ENCODE results near the gene TWIST2.

The TWIST2 gene

GRCh38 chr2:238925281-238925680, 77.4 kb downstream of the TWIST2 start:
- Histone ChIP-seq H3K36me3 (replicated peaks; ENCODE audit: insufficient read depth, low read length) (no peaks in the 10 kb centered on the region), H3K4me2 (ENCODE audit: low read depth, low read length) (no peak overlapping the region), H3K9ac (ENCODE audit: low read length) (no peak overlapping the region), H3K27me3 (replicated peaks; ENCODE audit: insufficient read depth, low read length) (peaks cover 44% of the 10 kb centered on the region), H3K4me1 (ENCODE audit: low read length) (no peaks in the 10 kb centered on the region), H3K4me3 (ENCODE audit: low read length) (no peak overlapping the region), H3K79me2 (ENCODE audit: low read length) (no peaks in the 10 kb centered on the region), H4K20me1 (ENCODE audit: insufficient read depth, low read length) (no peaks in the 10 kb centered on the region), H3F3A (ENCODE audit: insufficient read depth, low read length) (no peaks in the 10 kb centered on the region), H3K27ac (ENCODE audit: low read length) (no peak overlapping the region), H2AFZ (ENCODE audit: low read length) (no peak overlapping the region), H3K9me3 (replicated peaks; ENCODE audit: insufficient read depth, low read length) (no peaks in the 10 kb centered on the region), H3K9me2 (replicated peaks; ENCODE audit: insufficient read depth, low read length) (no peaks in the 10 kb centered on the region)
- TF ChIP-seq, protein P1, sequence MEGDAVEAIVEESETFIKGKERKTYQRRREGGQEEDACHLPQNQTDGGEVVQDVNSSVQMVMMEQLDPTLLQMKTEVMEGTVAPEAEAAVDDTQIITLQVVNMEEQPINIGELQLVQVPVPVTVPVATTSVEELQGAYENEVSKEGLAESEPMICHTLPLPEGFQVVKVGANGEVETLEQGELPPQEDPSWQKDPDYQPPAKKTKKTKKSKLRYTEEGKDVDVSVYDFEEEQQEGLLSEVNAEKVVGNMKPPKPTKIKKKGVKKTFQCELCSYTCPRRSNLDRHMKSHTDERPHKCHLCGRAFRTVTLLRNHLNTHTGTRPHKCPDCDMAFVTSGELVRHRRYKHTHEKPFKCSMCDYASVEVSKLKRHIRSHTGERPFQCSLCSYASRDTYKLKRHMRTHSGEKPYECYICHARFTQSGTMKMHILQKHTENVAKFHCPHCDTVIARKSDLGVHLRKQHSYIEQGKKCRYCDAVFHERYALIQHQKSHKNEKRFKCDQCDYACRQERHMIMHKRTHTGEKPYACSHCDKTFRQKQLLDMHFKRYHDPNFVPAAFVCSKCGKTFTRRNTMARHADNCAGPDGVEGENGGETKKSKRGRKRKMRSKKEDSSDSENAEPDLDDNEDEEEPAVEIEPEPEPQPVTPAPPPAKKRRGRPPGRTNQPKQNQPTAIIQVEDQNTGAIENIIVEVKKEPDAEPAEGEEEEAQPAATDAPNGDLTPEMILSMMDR (IDR thresholded peaks at IDR 0.05; ENCODE audit: low read length) = no peak
- TF ChIP-seq EZH2 (optimal IDR thresholded peaks at IDR 0.05; ENCODE audit: low read depth, low read length) (no peak), EZH2phosphoT487 (IDR thresholded peaks at IDR 0.05; ENCODE audit: low read length) (no peak)
- DNase-seq = no peak

DNA sequence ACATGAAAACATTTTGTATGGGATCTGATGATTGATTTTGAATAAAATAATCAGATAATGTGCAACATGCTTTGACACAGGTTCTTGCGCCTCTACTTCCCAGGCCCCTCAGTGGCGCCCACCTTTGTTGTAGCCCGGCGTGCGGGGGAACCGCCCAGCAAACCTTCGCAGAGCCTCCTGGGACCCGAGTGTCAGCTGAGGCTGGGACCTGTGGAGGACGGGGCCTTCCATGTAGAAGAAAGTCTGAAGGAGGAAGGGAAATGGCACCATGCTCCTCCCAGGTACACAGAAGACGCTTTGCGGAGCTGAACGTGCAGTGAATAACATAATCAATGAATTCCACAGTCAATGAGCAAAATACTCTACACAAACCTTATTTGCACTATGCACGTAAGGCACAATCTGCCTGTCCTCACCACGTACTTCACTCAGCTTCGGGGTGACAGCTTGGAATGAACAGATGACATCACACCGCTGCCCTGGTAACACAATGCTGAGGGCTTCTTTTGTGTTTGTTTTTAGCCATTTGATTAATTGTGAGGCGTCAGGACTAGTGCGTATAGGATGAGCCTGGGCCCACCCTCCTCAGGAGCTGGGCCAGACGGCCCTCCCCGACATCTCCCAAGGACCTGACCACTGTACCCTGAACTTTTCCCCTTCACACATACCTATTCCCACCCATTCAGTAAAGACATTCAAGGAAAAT, 78.1 kb downstream of the TWIST2 start:
- H3K79me2 ChIP-seq (ENCODE audit: low read length) = no peaks in the 10 kb centered on the region
- H4K20me1 ChIP-seq (ENCODE audit: insufficient read depth, low read length) = no peaks in the 10 kb centered on the region
- no peak overlapping the region for H3K9ac ChIP-seq (ENCODE audit: low read length)
- H3K27ac ChIP-seq (ENCODE audit: low read length) = no peak overlapping the region
- no peak for DNase-seq
- no peaks in the 10 kb centered on the region for H3K4me1 ChIP-seq (ENCODE audit: low read length)
- H3K27me3 ChIP-seq (replicated peaks; ENCODE audit: insufficient read depth, low read length) = peaks cover 44% of the 10 kb centered on the region
- no peak overlapping the region for H3K4me2 ChIP-seq (ENCODE audit: low read depth, low read length)
- no peaks in the 10 kb centered on the region for H3K9me2 ChIP-seq (replicated peaks; ENCODE audit: insufficient read depth, low read length)
- H3F3A ChIP-seq (ENCODE audit: insufficient read depth, low read length) = no peaks in the 10 kb centered on the region
- H2AFZ ChIP-seq (ENCODE audit: low read length) = no peak overlapping the region
- no peaks in the 10 kb centered on the region for H3K9me3 ChIP-seq (replicated peaks; ENCODE audit: insufficient read depth, low read length)
- no peak overlapping the region for H3K4me3 ChIP-seq (ENCODE audit: low read length)
- TF ChIP-seq, protein P1 (IDR thresholded peaks at IDR 0.05; ENCODE audit: low read length) = no peak
- TF ChIP-seq EZH2 (optimal IDR thresholded peaks at IDR 0.05; ENCODE audit: low read depth, low read length) = no peak
- no peak for TF ChIP-seq EZH2phosphoT487 (IDR thresholded peaks at IDR 0.05; ENCODE audit: low read length)
- no peaks in the 10 kb centered on the region for H3K36me3 ChIP-seq (replicated peaks; ENCODE audit: insufficient read depth, low read length)

GRCh38 chr2:238926761-238927611, 79.1 kb downstream of the TWIST2 start:
- no peaks in the 10 kb centered on the region for H3K4me1 ChIP-seq (ENCODE audit: low read length)
- no peaks in the 10 kb centered on the region for H3K9me3 ChIP-seq (replicated peaks; ENCODE audit: insufficient read depth, low read length)
- no peak overlapping the region for H3K9ac ChIP-seq (ENCODE audit: low read length)
- H3K36me3 ChIP-seq (replicated peaks; ENCODE audit: insufficient read depth, low read length) = no peaks in the 10 kb centered on the region
- H3K4me3 ChIP-seq (ENCODE audit: low read length) = no peak overlapping the region
- H3K27me3 ChIP-seq (replicated peaks; ENCODE audit: insufficient read depth, low read length) = peaks cover 44% of the 10 kb centered on the region
- no peak overlapping the region for H2AFZ ChIP-seq (ENCODE audit: low read length)
- H3K9me2 ChIP-seq (replicated peaks; ENCODE audit: insufficient read depth, low read length) = no peaks in the 10 kb centered on the region
- H3K79me2 ChIP-seq (ENCODE audit: low read length) = no peaks in the 10 kb centered on the region
- DNase-seq = no peak
- no peak overlapping the region for H3K27ac ChIP-seq (ENCODE audit: low read length)
- H3F3A ChIP-seq (ENCODE audit: insufficient read depth, low read length) = no peaks in the 10 kb centered on the region
- H3K4me2 ChIP-seq (ENCODE audit: low read depth, low read length) = no peak overlapping the region
- H4K20me1 ChIP-seq (ENCODE audit: insufficient read depth, low read length) = no peaks in the 10 kb centered on the region
- TF ChIP-seq EZH2phosphoT487 (IDR thresholded peaks at IDR 0.05; ENCODE audit: low read length) (no peak), EZH2 (optimal IDR thresholded peaks at IDR 0.05; ENCODE audit: low read depth, low read length) (no peak)
- TF ChIP-seq, protein P1 (IDR thresholded peaks at IDR 0.05; ENCODE audit: low read length) = no peak
